GM12878 (cell line): ENCODE measurements around the gene SFSWAP. TPM values are rescaled to one million over a fixed set of nuclear protein-coding genes. Genes with fewer than 3 reads are reported as not detected.

Experiments
- ATAC-seq: fragments of 200-7000 bp; cut with Tn5 transposase; 3 replicates; pipeline ENCODE4 v1.9.1; 2020; ENCODE audit warnings: mild to moderate bottlenecking, moderate library complexity
- BruUV-seq: library from RNA; stranded (reverse); fragments of 400-500 nt; replicated peaks from 2 replicates; lab custom pipeline; 2021; lab: Mats Ljungman, UMichigan
- CTCF ChIA-PET: fragments of 300-600 bp; sonication (Branson Sonifier 250); formaldehyde crosslinking; extraction: SDS; loops from one replicate; lab custom pipeline; 2021; ENCODE audit warnings: inconsistent platforms; lab: Yijun Ruan, JAX
- POLR2A ChIA-PET: fragments of 350-600 bp; formaldehyde crosslinking; extraction: SDS; loops from one replicate; lab custom pipeline; 2021; ENCODE audit warnings: inconsistent platforms; lab: Charles Lee
- RAD21 ChIA-PET: fragments of 300-600 bp; sonication (Branson Sonifier 250); formaldehyde crosslinking; loops from one replicate; lab custom pipeline; 2023; ENCODE audit warnings: antibody characterized with exemption; ENCODE audit not compliant: unreplicated experiment; lab: Charles Lee
- SMC1A ChIA-PET: fragments of 300-600 bp; sonication (Branson Sonifier 250); formaldehyde crosslinking; loops from one replicate; lab custom pipeline; 2023; ENCODE audit not compliant: unreplicated experiment, uncharacterized antibody; lab: Charles Lee
- DNase-seq: peaks from one replicate; pipeline ENCODE4 v3.0.0-alpha.2; 2011; ENCODE audit warnings: low read depth, low spot score
- FAIRE-seq: peaks from 3 replicates; lab custom pipeline; 2011; peaks lifted over from hg19 to GRCh38; lab: Jason Lieb, UNC
- H2AFZ ChIP-seq: 2 replicates; pipeline ENCODE4 v1.6.0; 2011; ENCODE audit warnings: low read depth, low read length, control low read depth; ENCODE audit not compliant: control insufficient read depth
- H3K27ac ChIP-seq: 2 replicates; pipeline ENCODE4 v1.5.1; 2011; ENCODE audit warnings: control low read depth; ENCODE audit not compliant: control insufficient read depth, insufficient read depth
- H3K27me3 ChIP-seq, 2 experiments: replicated peaks in 1 of 2; 2 replicates each; pipeline versions ENCODE4 v1.6.0 to v1.6.1; 2011; ENCODE audit warnings: low read length in 1 of 2; ENCODE audit not compliant: control insufficient read depth in 2 of 2, insufficient read depth in 2 of 2
- H3K36me3 ChIP-seq, 2 experiments: 2 replicates each; pipeline ENCODE4 v1.5.1; 2011; ENCODE audit warnings: low read length in 1 of 2; ENCODE audit not compliant: control insufficient read depth in 2 of 2, insufficient read depth in 2 of 2
- H3K4me1 ChIP-seq: 2 replicates; pipeline ENCODE4 v1.6.1; 2011; ENCODE audit warnings: mild to moderate bottlenecking, low read length, moderate library complexity, mixed read lengths; ENCODE audit not compliant: control insufficient read depth, insufficient read depth
- H3K4me2 ChIP-seq: 2 replicates; pipeline ENCODE4 v1.6.0; 2011; ENCODE audit warnings: control low read depth; ENCODE audit not compliant: control insufficient read depth, insufficient read depth
- H3K4me3 ChIP-seq: fragments of 200-600 bp; sonication (generic); 2 replicates; pipeline ENCODE4 v1.5.1; 2016
- H3K79me2 ChIP-seq: 2 replicates; pipeline ENCODE4 v1.6.0; 2011; ENCODE audit warnings: low read length; ENCODE audit not compliant: control insufficient read depth, insufficient read depth
- H3K9ac ChIP-seq: 2 replicates; pipeline ENCODE4 v1.8.0; 2011; ENCODE audit warnings: low read length, control low read depth, mixed read lengths; ENCODE audit not compliant: control insufficient read depth, insufficient read depth
- H3K9me3 ChIP-seq: replicated peaks from 3 replicates; pipeline ENCODE4 v1.5.1; 2011; ENCODE audit warnings: mild to moderate bottlenecking, low read length; ENCODE audit not compliant: control insufficient read depth, insufficient read depth
- H4K20me1 ChIP-seq: 2 replicates; pipeline ENCODE4 v1.6.0; 2011; ENCODE audit not compliant: control insufficient read depth, insufficient read depth
- BHLHE40 ChIP-seq, 2 experiments: fragments of 450-650 bp in 1 of 2; IDR thresholded peaks; 2 replicates each; pipeline ENCODE4 v1.6.1; 2011 to 2017; ENCODE audit warnings: low read depth in 2 of 2, borderline replicate concordance in 1 of 2, improper control_type of control experiment in 1 of 2, low read length in 1 of 2, mild to moderate bottlenecking in 1 of 2
- HCFC1 ChIP-seq: fragments of 150-350 bp; IDR thresholded peaks from 2 replicates; pipeline ENCODE4 v1.6.1; 2014; ENCODE audit warnings: low read length
- NR2C2 ChIP-seq: IDR thresholded peaks from 2 replicates; pipeline ENCODE4 v1.6.1; 2011; ENCODE audit warnings: borderline replicate concordance, low read depth; ENCODE audit not compliant: control insufficient read depth, insufficient read length
- SMC3 ChIP-seq: IDR thresholded peaks from 2 replicates; pipeline ENCODE4 v1.6.1; 2011; ENCODE audit warnings: low read length, improper control_type of control experiment, borderline replicate concordance
- STAT1 ChIP-seq: fragments of 450-650 bp; conservative IDR thresholded peaks from 2 replicates; pipeline ENCODE4 v1.6.1; 2014; ENCODE audit warnings: antibody characterized with exemption, mild to moderate bottlenecking
- WGBS: methylation state at CpG from one replicate; pipeline ENCODE4 v1.1.6; 2016; ENCODE audit warnings: low lambda C conversion rate; ENCODE audit not compliant: insufficient replicate concordance, insufficient coverage; ENCODE audit errors: missing lambda C conversion rate; 5-methylcytosine and 5-hydroxymethylcytosine counted together
- in situ Hi-C: fragments of 300-500 bp; cut with MboI; formaldehyde crosslinking; loops from 9 replicates; pipeline ENCODE4 v1.14.3; 2018; ENCODE audit warnings: mixed read lengths
- intact Hi-C: fragments of 100-400 bp; cut with micrococcal nuclease; formaldehyde crosslinking; loops from one replicate; pipeline ENCODE4 v1.14.2; 2022; ENCODE audit not compliant: unreplicated experiment
- polyA plus RNA-seq, 11 experiments: library from polyadenylated mRNA; depleted of rRNA in 4 of 11; unstranded in 6 of 11; stranded (reverse) in 5 of 11; fragments of >200 nt; fragmentation: Nextera tagmentation in 4 of 11; fragmentation: Illumina TruSeq in 1 of 11; extraction: Ambion mirVana in 4 of 11; extraction: Trizol in 1 of 11; gene quantifications; 1 replicate in 1 of 11; 2 replicates in 10 of 11; pipeline versions ENCODE4 v1.2.1 to v1.2.3, GENCODE V29; 2011 to 2016; ENCODE audit warnings: inconsistent platforms in 2 of 11, missing spikeins in 2 of 11, low read depth in 1 of 11
- total RNA-seq, 4 experiments: library from RNA; depleted of rRNA in 3 of 4; stranded (reverse); fragments of >200 nt in 3 of 4; fragmentation: Illumina TruSeq in 1 of 4; extraction: Trizol in 1 of 4; gene quantifications; 2 replicates each; pipeline versions ENCODE4 v1.2.1 to v1.2.3, GENCODE V29; 2013 to 2021
- TF ChIP-seq, protein P1 (sequence below): fragments of 450-650 bp; IDR thresholded peaks from 2 replicates; pipeline ENCODE4 v1.6.1; 2018; ENCODE audit warnings: mild to moderate bottlenecking, low read depth, moderate library complexity; ENCODE audit not compliant: partially characterized antibody
- TF ChIP-seq, protein P2 (sequence below): fragments of 450-650 bp; IDR thresholded peaks from 2 replicates; pipeline ENCODE4 v1.6.1; 2016; ENCODE audit warnings: mild to moderate bottlenecking
- TF ChIP-seq, protein P3 (sequence below): IDR thresholded peaks from 2 replicates; pipeline ENCODE4 v1.6.1; 2012; ENCODE audit warnings: improper control_type of control experiment, low read depth, low read length; ENCODE audit not compliant: insufficient replicate concordance

The SFSWAP gene
- total and polyA plus RNA-seq, 10 of the 15 experiments (the other 5 are each of a cell fraction or from before 2014, with no cell fraction given): 1.8 to 48.6 (median 25.0) TPM

DNA sequence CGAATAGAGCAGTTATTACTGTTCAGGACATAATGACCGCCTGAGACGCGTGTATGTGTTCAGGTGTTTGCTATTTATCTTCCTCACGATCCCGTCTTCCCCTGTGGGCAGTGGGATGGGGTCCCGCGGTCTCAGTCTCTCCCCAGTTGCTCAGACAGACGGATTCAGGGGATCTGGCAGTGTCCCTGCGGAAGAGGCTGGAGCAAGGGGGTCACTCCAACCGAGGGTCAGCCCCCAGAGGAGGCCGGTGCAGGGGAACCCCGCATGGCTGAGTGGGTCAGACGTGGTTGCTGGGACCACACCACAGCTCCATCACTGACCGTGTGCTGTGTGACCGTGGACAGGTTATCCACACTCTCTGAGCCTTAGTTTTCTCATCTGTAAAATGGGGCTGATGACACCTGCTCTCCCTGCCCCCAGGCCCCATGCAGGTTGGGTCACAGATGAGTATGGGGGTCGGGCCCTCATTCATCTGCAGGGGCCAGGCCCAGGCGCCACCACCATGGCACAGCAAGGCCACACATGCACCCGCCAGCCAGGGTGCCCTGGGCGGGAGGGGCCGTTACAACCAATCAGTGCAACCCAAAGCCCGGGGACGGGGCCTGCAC, 122.5 kb downstream of the SFSWAP start (continued):
- TF ChIP-seq, protein P1, sequence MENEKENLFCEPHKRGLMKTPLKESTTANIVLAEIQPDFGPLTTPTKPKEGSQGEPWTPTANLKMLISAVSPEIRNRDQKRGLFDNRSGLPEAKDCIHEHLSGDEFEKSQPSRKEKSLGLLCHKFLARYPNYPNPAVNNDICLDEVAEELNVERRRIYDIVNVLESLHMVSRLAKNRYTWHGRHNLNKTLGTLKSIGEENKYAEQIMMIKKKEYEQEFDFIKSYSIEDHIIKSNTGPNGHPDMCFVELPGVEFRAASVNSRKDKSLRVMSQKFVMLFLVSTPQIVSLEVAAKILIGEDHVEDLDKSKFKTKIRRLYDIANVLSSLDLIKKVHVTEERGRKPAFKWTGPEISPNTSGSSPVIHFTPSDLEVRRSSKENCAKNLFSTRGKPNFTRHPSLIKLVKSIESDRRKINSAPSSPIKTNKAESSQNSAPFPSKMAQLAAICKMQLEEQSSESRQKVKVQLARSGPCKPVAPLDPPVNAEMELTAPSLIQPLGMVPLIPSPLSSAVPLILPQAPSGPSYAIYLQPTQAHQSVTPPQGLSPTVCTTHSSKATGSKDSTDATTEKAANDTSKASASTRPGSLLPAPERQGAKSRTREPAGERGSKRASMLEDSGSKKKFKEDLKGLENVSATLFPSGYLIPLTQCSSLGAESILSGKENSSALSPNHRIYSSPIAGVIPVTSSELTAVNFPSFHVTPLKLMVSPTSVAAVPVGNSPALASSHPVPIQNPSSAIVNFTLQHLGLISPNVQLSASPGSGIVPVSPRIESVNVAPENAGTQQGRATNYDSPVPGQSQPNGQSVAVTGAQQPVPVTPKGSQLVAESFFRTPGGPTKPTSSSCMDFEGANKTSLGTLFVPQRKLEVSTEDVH: no peak
- TF ChIP-seq HCFC1: no peak

DNA sequence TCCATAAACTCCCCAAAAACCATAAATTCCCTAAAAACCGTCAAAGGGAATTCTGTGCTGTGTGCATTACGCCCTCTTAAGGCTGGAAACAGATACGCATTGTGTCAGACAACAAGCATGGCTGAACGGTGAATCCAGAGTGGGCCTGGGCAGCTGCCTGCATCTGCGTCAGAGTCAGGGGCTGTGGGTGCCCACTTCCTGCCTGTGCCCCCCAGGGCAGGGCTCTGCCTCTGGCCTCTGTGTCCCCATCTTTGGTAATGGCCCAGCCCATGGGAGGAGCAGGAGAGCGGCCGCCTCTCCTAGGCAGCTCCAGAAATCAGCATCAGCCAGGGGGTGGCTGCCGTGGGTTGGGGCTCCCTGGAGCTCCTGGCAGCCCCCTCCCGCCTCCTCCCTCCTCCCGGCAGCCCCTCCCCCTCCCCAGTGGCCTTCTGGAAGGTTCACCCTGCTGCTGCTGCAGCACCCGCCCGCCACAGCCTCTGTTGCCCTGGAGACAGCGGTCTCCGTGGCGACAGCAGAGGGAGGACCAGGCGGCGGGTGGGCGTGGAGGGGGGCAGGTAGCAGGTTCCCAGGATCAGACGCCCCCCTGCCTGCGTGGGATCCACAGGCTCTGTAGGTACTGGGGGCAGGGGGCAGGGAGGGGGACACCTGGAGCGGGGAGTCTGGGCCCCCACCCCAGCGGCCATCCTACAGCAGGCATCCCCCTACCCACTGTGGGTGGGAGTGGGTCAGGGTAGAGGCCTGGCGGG, 123.2 kb downstream of the SFSWAP start:
- BruUV-seq: no TSS peak
- FAIRE-seq (no peak), ATAC-seq (no peak), DNase-seq (no peak)
- Histone ChIP-seq H3K27ac (no peak overlapping the region), H3K9me3 (no peaks in the 10 kb centered on the region), H2AFZ (no peak overlapping the region), H3K79me2 (no peaks in the 10 kb centered on the region), H3K36me3 (no peaks in the 10 kb centered on the region), H3K4me1 (no peaks in the 10 kb centered on the region), H4K20me1 (no peaks in the 10 kb centered on the region), H3K27me3 (peaks cover 6 to 7% of the 10 kb centered on the region in 2 experiments), H3K9ac (no peak overlapping the region), H3K4me2 (no peak overlapping the region), H3K4me3 (no peak overlapping the region)
- intact Hi-C loops: no loop called here
- SMC1A ChIA-PET: no interaction called here
- CTCF ChIA-PET: no interaction called here
- in situ Hi-C loops: no loop called here
- POLR2A ChIA-PET: no interaction called here
- RAD21 ChIA-PET: no interaction called here
- WGBS: 48% methylated on average over 19 of the region's 23 CpGs
- TF ChIP-seq STAT1 (no peak), NR2C2 (no peak), BHLHE40 (IDR thresholded peaks at IDR 0.05; ENCODE audit: borderline replicate concordance in 1 of 2, low read depth in 2 of 2, low read length in 1 of 2) (no peak), SMC3 (peak; percentile 10; the same call in 1 of the 2 replicates)
- TF ChIP-seq, protein P2, sequence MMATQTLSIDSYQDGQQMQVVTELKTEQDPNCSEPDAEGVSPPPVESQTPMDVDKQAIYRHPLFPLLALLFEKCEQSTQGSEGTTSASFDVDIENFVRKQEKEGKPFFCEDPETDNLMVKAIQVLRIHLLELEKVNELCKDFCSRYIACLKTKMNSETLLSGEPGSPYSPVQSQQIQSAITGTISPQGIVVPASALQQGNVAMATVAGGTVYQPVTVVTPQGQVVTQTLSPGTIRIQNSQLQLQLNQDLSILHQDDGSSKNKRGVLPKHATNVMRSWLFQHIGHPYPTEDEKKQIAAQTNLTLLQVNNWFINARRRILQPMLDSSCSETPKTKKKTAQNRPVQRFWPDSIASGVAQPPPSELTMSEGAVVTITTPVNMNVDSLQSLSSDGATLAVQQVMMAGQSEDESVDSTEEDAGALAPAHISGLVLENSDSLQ: no peak
- TF ChIP-seq, protein P3, sequence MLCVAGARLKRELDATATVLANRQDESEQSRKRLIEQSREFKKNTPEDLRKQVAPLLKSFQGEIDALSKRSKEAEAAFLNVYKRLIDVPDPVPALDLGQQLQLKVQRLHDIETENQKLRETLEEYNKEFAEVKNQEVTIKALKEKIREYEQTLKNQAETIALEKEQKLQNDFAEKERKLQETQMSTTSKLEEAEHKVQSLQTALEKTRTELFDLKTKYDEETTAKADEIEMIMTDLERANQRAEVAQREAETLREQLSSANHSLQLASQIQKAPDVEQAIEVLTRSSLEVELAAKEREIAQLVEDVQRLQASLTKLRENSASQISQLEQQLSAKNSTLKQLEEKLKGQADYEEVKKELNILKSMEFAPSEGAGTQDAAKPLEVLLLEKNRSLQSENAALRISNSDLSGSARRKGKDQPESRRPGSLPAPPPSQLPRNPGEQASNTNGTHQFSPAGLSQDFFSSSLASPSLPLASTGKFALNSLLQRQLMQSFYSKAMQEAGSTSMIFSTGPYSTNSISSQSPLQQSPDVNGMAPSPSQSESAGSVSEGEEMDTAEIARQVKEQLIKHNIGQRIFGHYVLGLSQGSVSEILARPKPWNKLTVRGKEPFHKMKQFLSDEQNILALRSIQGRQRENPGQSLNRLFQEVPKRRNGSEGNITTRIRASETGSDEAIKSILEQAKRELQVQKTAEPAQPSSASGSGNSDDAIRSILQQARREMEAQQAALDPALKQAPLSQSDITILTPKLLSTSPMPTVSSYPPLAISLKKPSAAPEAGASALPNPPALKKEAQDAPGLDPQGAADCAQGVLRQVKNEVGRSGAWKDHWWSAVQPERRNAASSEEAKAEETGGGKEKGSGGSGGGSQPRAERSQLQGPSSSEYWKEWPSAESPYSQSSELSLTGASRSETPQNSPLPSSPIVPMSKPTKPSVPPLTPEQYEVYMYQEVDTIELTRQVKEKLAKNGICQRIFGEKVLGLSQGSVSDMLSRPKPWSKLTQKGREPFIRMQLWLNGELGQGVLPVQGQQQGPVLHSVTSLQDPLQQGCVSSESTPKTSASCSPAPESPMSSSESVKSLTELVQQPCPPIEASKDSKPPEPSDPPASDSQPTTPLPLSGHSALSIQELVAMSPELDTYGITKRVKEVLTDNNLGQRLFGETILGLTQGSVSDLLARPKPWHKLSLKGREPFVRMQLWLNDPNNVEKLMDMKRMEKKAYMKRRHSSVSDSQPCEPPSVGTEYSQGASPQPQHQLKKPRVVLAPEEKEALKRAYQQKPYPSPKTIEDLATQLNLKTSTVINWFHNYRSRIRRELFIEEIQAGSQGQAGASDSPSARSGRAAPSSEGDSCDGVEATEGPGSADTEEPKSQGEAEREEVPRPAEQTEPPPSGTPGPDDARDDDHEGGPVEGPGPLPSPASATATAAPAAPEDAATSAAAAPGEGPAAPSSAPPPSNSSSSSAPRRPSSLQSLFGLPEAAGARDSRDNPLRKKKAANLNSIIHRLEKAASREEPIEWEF: no peak
